Tibial nerve (tissue), 3 donors: ENCODE data around the gene GPS1.

Experiments used
- POLR2A ChIP-seq, 2 donors: fragments of 450-650 bp; IDR thresholded peaks; one replicate each; pipeline ENCODE4 v1.6.1; 2017; ENCODE audit warnings: antibody characterized with exemption in 2 of 2, mild to moderate bottlenecking in 2 of 2, moderate library complexity in 2 of 2
- TF ChIP-seq, protein P1 (sequence below), 5 experiments: fragments of 200-600 bp in 3 of 5; fragments of 450-650 bp in 2 of 5; sonication (generic) in 3 of 5; IDR thresholded peaks; one replicate each; pipeline ENCODE4 v1.5.1; 2016 to 2019; ENCODE audit warnings: antibody characterized with exemption in 5 of 5, mild to moderate bottlenecking in 3 of 5, moderate library complexity in 2 of 5

DNA sequence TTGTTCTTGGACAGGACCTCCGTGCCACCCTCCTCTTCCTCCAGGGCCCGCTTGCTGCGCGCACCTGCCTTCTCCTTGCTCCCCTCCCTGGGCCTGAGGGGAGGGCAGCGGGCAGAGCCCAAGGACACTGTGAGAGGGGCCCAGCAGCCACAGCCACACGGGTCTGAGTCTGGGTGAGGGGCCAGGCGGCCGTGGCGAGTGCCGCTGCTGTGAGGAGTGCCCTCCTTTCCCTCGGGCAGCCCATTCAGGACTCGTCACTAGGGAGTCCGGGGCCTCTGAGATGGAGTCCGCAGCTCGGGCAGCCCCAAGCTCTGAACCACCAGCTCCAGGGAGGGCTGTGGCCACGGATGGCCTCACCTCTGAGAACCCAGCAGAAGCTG lies 8.3 kb downstream of the GPS1 start:
- TF ChIP-seq, protein P1, sequence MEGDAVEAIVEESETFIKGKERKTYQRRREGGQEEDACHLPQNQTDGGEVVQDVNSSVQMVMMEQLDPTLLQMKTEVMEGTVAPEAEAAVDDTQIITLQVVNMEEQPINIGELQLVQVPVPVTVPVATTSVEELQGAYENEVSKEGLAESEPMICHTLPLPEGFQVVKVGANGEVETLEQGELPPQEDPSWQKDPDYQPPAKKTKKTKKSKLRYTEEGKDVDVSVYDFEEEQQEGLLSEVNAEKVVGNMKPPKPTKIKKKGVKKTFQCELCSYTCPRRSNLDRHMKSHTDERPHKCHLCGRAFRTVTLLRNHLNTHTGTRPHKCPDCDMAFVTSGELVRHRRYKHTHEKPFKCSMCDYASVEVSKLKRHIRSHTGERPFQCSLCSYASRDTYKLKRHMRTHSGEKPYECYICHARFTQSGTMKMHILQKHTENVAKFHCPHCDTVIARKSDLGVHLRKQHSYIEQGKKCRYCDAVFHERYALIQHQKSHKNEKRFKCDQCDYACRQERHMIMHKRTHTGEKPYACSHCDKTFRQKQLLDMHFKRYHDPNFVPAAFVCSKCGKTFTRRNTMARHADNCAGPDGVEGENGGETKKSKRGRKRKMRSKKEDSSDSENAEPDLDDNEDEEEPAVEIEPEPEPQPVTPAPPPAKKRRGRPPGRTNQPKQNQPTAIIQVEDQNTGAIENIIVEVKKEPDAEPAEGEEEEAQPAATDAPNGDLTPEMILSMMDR (IDR thresholded peaks at IDR 0.05): no peak
- TF ChIP-seq POLR2A (IDR thresholded peaks at IDR 0.05): no peak
